ENCODE results near the gene POLR1H. TPM values are rescaled to one million over a fixed set of nuclear protein-coding genes. Genes with fewer than 3 reads are reported as not detected.

POLR1H gene
- total RNA-seq, 1 donor from 2014 or later, result 27.7 TPM

- DNase-seq (ENCODE audit: low spot score), result no peak
Observed at GRCh38 chr6:30061858-30062458, 893 bp downstream of the POLR1H start.

DNA sequence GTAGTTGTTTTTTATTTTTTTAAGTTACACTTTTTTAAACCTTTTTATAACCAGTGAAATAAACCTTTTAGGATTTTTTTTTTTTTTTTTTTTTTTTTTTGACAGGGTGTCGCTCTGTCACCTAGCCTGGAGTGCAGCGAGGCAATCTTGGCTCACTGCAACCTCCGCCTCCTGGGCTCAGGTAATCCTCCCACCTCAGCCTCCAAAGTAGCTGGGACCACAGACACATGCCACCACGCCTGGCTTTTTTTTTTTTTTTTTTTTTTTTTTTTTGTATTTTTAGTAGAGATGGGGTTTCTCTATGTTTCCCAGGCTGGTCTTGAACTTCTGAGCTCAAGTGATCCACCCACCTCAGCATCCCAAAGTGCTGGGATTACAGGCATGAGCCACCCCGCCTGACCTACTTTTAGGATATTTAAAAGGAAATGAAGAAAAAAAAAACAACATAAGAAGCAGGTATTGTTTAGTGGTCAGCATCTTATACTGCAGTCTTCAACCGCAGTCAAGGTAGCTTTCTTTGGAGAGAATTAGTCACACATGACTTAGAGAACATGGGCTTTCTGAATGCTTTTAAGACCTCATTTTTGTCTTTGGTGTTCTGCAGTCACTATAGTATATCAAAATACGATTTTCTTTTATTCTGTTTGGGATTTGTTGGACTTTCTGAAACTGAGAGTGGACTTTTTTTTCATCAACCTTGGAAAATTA, 1.6 kb downstream of the POLR1H start:
- DNase-seq (ENCODE audit: low spot score), result no peak

GRCh38 chr6:30063315-30063714, 2.2 kb downstream of the POLR1H start:
- no peak for DNase-seq (ENCODE audit: low spot score)

DNA sequence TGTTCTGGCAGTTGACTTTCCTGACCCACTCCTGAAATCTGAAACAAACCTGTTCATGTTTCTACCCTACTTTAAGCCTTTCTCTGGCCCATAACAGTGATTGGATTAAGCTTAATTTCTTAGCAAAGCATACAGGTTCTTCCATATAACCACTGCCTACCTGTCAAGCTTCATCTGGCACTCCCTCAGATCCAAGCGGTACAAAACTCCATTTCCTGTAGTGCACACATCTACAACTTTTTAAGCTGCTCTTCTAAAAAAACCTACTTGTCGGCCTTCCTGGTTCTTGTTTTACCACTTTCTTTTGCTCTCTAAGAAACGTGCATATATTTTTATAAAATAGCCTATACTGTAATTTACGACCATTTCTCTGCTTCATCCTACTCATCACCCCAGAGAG, 5.0 kb downstream of the POLR1H start:
- DNase-seq (ENCODE audit: low spot score), result no peak

- peak; percentile 100 for DNase-seq (ENCODE audit: low spot score)
Observed at GRCh38 chr6:30066577-30067459, 5.8 kb downstream of the POLR1H start, which contains the start of gene PPP1R11. Gene PPP1R11 (plus strand): TSS chr6:30067198. CDS start chr6:30067411, 213 bp downstream.

DNA sequence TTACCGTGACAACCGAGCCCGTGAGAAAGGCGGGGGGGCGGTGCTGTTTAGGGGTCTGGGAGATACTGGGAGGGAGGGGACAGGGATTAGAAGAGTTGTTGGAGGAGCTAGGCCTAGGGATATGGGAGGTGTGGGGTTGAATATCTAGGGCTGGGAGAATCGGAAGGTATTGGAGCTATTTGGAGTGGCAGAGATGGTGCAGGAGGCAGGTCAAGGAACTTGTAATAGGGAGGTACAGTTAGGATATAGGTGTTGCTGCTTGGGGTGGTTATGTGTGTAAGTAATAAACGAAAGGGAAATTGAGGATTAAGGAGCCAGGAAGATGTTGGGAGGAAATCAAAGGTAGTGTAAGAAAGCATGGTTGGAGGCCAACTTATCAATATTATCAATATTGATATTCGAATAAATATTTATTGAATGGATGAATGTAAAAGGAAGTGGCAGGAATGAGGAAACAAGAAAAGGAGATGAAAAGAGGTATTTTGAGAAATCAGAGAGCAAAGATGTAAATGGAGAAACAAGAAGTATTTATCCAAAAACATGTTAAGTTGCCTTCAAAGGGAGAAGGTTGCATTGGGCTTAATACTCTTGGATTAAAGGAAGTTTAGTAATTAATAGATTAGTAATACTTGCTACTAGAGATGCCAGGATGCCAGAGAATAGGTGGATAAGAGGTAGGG, 6.5 kb downstream of the POLR1H start:
- no peak for DNase-seq (ENCODE audit: low spot score)

DNA sequence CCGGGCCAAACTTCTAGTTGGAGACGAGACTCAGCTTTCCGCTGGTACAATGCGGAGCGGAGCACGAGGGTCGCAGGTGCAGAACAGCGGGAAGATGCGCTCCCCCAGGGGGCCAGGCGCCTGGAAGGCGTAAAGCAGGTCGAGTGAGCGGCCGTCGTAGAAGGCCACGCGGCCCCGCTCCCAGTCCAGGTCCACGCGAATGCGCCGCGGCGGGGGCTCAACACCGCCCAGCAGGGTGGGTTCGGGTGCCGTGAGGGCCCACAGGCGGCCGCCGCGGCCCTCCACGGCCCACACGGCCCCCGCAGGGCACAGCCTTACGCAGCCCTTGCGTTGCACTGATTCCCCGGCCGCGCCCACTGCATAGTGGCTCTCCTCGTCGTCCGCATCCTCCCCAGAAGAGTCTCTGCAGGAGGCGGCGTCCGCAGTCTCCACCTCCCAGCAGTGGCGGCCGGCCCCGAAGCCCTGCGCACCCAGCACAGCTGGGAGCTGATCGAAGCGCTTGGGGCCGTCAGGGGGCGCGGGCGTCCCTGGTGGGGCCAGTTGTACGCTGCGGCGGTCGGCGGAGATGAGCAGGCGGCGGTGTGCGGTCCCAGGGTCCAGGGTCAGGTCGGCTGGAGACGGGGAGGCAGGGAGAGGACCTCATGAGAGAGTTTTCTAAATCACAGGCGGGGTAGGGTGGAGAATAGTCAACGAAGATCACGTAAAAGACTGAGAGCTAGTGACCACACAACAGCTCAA, 10.2 kb downstream of the POLR1H start:
- DNase-seq (ENCODE audit: low spot score), result peak; percentile 53

- no peak for DNase-seq (ENCODE audit: low spot score)
Observed at GRCh38 chr6:30071858-30072257, 10.8 kb downstream of the POLR1H start.

DNA sequence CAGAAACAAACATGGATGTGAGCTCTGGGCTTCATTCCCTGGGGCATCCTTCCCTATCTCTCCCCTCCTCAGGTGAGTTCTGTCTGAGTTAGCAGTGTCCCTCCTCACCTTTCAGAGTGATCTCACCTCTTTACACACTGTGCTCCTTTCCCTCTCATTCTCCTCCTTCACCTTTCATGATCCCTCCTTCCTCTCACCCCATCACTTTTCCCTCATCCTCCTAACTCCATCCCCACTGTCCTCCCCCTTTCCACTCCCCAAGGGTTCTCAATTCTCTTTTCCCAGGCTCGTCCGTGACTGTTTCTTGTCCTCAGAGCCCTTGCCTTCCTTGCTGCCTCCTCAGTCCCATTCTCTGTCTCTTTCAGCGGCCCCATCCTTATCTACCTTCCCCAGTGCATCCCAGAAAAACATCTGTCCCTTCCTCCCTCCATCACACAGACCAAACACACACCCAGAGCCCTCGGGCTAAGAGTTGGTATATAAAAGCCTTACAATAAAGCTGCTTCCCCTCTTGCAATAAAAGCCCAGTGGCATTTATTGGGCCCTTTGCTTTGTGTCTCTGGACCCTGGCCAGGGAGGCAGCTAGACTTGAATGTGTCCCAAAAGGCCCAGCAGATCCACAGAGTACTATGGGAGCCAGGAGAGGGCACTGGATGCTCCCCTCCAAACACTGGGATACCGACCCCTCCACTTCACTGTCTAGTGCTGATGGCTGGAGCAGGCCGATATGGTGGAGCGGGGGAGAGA, 12.6 kb downstream of the POLR1H start:
- DNase-seq (ENCODE audit: low spot score), result no peak

DNA sequence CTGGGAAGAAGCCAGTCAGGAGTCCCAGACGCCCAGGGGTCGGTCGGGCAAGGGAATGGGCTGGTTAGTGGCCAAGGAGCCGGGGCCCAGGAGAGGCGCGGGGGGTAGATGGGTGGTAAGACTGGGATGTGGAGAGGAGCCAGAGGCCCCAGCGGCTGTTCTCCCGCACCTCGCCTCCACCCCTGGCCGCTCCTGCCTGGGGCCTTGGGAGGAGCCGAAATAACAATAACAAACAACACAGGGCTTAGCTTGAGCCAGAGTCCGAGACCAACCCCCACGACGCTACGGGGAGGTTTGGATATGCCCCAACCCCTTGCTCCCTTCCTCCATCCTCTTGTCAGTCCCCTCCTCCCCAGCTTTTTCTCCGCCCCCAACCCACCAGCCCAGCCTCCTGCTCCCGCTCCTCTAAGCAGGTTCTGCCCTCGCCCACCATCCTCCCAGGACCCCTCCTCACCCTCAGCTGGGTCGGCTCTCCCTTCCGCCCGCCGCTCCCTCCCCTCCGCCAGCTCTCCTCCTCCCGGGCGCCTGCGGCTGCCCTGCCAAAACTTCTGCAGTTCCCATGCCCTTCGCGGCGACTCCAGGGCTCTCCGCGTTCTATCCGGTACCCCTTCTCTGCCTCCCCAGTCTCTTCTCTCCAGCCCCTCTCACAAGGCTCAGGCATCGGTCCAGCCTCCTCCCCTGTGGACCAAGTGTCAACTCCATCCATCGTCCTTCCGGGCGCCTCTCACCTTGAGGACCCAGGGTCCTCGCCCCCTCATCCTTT, 13.4 kb downstream of the POLR1H start:
- DNase-seq (ENCODE audit: low spot score), result no peak

GRCh38 chr6:30075094-30075789, 14.2 kb downstream of the POLR1H start, which contains the start of gene RNF39:
Gene RNF39 (minus strand): TSS chr6:30075769. CDS start chr6:30075585, 184 bp downstream.
- no peak for DNase-seq (ENCODE audit: low spot score)

GRCh38 chr6:30075790-30076732, 15.0 kb downstream of the POLR1H start:
- no peak for DNase-seq (ENCODE audit: low spot score)

DNA sequence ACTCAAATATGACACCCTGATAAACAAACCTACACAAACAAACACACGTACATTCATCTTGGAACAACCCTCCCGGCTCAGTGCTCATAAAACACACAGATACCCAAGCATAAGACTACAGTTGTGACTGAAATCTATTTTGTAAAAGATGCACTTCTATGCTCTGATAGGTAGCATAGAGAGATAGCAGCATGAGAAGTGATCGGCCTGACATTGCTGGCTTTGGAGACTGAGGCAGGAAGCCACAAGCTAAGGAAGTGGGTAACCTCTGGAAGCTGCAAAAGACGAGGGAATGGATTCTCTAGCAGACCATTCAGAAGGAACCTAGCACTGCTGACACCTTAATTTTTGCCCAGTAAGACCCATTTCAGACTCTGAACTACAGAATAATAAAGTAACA, 16.2 kb downstream of the POLR1H start:
- DNase-seq (ENCODE audit: low spot score), result no peak

DNA sequence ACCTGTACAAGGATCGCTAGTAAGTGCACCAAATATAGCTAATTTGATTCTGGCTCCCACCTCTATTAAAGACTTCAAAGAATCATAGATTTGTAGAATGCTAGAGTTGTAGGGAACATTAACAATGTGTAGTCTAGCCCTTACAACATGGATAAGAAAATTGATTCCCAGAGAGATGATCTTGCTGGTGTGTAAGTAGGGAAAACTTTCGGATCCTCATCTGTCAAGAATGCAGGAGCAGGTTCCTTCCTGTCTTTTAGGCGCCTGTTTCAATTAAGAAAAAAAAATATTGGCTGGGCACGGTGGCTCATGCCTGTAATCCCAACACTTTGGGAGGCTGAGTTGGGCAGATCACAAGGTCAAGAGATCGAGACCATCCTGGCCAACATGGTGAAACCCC, 26.8 kb downstream of the POLR1H start:
- no peak for DNase-seq (ENCODE audit: low spot score)

DNA sequence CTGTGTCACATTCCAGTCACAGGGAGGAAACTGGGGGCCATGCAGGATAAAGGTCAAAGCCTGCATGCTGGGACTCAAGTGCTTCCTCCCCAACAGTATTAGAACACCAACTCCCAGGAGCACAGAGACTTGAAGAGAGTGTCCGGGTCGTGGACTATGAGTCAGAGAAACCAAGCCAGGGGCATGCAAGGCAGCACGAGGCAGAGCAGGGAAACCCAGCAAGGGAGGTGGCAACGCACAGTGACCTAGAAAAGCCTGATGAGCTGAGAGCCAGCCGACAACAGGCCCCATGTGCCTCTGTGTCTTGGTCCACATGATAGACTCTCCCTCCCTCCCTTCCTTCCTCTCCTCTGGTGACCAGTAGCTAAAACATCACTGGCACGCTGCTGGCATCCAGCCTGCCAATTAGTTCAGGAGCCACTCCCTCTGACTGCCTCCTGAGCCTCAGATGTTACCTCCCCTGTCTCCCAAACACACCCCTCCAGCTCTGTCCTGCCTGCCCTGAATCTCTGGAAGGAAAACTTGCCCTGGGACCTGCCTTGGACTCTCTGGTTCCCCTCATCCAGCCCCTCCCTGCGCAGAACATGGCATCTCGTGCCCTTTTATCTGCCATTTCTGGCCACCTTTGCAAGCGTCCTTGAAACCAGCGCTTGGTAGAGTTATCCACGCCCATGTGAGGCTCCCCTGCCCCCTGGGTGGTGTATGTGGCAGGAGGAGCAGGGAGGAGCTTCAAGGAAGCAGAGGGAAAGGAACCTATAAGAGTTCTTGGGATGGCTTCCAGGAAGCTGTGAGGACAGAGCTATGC, 30.7 kb downstream of the POLR1H start:
- no peak for DNase-seq (ENCODE audit: low spot score)

DNA sequence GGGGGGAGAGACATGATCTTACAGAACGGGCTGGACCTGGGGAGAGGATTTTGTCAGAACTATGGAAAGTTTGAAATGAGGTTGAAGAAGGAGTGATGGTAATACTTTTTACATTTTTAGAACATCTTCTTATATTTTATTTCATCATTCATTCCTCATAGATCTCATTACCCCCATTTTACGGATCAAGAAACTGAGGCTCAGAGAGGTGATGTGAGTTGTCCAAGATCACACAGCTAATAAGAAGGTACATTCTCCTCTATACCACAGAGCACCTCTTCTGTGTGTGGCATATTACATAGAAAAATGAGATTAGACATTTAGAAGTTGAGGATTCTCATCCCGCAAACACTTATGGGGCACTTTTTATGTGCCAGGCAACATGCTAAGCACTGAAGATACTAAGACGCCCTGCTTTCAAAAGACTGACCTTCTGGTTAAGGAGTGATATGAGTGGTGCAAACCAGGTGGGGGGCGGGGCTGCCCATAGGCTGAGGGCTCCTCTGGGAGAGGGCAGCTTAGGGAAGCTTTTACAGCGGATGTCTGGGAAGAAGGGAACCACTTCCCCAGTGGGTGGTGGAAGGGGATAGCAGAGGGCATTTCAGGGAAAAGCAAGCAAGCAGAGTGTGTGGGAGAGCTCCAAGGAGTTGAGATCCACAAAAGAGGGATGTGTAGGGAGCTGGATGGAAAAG, 31.9 kb downstream of the POLR1H start:
- no peak for DNase-seq (ENCODE audit: low spot score)
